Nephron progenitor cell (in vitro differentiated cells): ENCODE data around the gene NSD2.

ENCODE experiments used
- DNase-seq: peaks from one replicate; pipeline ENCODE4 v3.0.0; 2021
- H3K27ac Mint-ChIP-seq: 2 replicates; pipeline ENCODE4 v1.8.0; 2021; ENCODE audit warnings: mild to moderate bottlenecking, moderate library complexity, mixed read lengths
- H3K27me3 Mint-ChIP-seq: 2 replicates; pipeline ENCODE4 v1.8.0; 2021; ENCODE audit warnings: mild to moderate bottlenecking, low read depth, mixed read lengths; ENCODE audit not compliant: poor library complexity
- H3K36me3 Mint-ChIP-seq: 2 replicates; pipeline ENCODE4 v1.8.0; 2021; ENCODE audit warnings: low read depth, mixed read lengths
- H3K4me1 Mint-ChIP-seq: 2 replicates; pipeline ENCODE4 v1.8.0; 2021; ENCODE audit warnings: mixed read lengths
- H3K4me3 Mint-ChIP-seq: 2 replicates; pipeline ENCODE4 v1.8.0; 2021; ENCODE audit warnings: mild to moderate bottlenecking, moderate library complexity, mixed read lengths
- H3K9me3 Mint-ChIP-seq: 2 replicates; pipeline ENCODE4 v1.8.0; 2021; ENCODE audit warnings: mild to moderate bottlenecking, moderate library complexity, mixed read lengths
- CTCF ChIP-seq: fragments of 200-600 bp; sonication (generic); IDR thresholded peaks from 2 replicates; pipeline ENCODE4 v1.5.0; 2021; ENCODE audit warnings: antibody characterized with exemption

The NSD2 gene

GRCh38 chr4:1896658-1896991 lies 25.4 kb downstream of the NSD2 start:
- peaks cover 3% of the 10 kb centered on the region for H3K9me3 Mint-ChIP-seq
- H3K27me3 Mint-ChIP-seq, result peaks cover 3% of the 10 kb centered on the region
- TF ChIP-seq CTCF, result no peak
- peaks cover 37% of the 10 kb centered on the region for H3K4me1 Mint-ChIP-seq
- H3K27ac Mint-ChIP-seq, result peak overlapping the region; percentile 93
- no peak overlapping the region for H3K4me3 Mint-ChIP-seq
- H3K36me3 Mint-ChIP-seq, result peaks cover 49% of the 10 kb centered on the region
- no peak for DNase-seq

- H3K4me3 Mint-ChIP-seq, result no peak overlapping the region
- TF ChIP-seq CTCF, result no peak
- H3K4me1 Mint-ChIP-seq, result peaks cover 44% of the 10 kb centered on the region
- H3K27me3 Mint-ChIP-seq, result peaks cover 3% of the 10 kb centered on the region
- H3K36me3 Mint-ChIP-seq, result peaks cover 48% of the 10 kb centered on the region
- H3K9me3 Mint-ChIP-seq, result peaks cover 3% of the 10 kb centered on the region
- DNase-seq, result no peak
- H3K27ac Mint-ChIP-seq, result peak overlapping the region; percentile 88
Measured at GRCh38 chr4:1898007-1898406, 26.8 kb downstream of the NSD2 start.

- DNase-seq, result no peak
- H3K4me3 Mint-ChIP-seq, result no peak overlapping the region
- TF ChIP-seq CTCF, result no peak
- H3K36me3 Mint-ChIP-seq, result peaks cover 50% of the 10 kb centered on the region
- H3K27ac Mint-ChIP-seq, result peak overlapping the region; percentile 50
- peaks cover 3% of the 10 kb centered on the region for H3K27me3 Mint-ChIP-seq
- peaks cover 3% of the 10 kb centered on the region for H3K9me3 Mint-ChIP-seq
- peaks cover 51% of the 10 kb centered on the region for H3K4me1 Mint-ChIP-seq
Measured at GRCh38 chr4:1898681-1899080, 27.5 kb downstream of the NSD2 start.

GRCh38 chr4:1899149-1900086 lies 28.2 kb downstream of the NSD2 start:
- TF ChIP-seq CTCF, result peak; percentile 86
- peaks cover 3% of the 10 kb centered on the region for H3K27me3 Mint-ChIP-seq
- peak overlapping the region; percentile 91 for H3K27ac Mint-ChIP-seq
- H3K9me3 Mint-ChIP-seq, result peaks cover 3% of the 10 kb centered on the region
- DNase-seq, result peak; percentile 75
- H3K4me3 Mint-ChIP-seq, result no peak overlapping the region
- H3K4me1 Mint-ChIP-seq, result peaks cover 58% of the 10 kb centered on the region
- H3K36me3 Mint-ChIP-seq, result peaks cover 51% of the 10 kb centered on the region

GRCh38 chr4:1900087-1900433 lies 28.9 kb downstream of the NSD2 start:
- Mint-ChIP-seq H3K36me3 (peaks cover 51% of the 10 kb centered on the region), H3K9me3 (no peaks in the 10 kb centered on the region), H3K27ac (no peak overlapping the region), H3K4me1 (peaks cover 55% of the 10 kb centered on the region), H3K4me3 (no peak overlapping the region), H3K27me3 (peaks cover 3% of the 10 kb centered on the region)
- no peak for TF ChIP-seq CTCF
- no peak for DNase-seq

- Mint-ChIP-seq H3K27ac (no peak overlapping the region), H3K4me3 (no peak overlapping the region), H3K27me3 (peaks cover 3% of the 10 kb centered on the region), H3K9me3 (no peaks in the 10 kb centered on the region), H3K4me1 (peaks cover 49% of the 10 kb centered on the region), H3K36me3 (peaks cover 50% of the 10 kb centered on the region)
- no peak for TF ChIP-seq CTCF
- no peak for DNase-seq
Measured at GRCh38 chr4:1900624-1901023, 29.4 kb downstream of the NSD2 start.
